T-helper 17 cell (primary cell): ENCODE measurements around the gene TMEM88. TPM values are rescaled to one million over a fixed set of nuclear protein-coding genes. Genes with fewer than 3 reads are reported as not detected.

Experiments used
- ATAC-seq: fragments of 150-1000 bp; cut with Tn5 transposase; 2 replicates; pipeline ENCODE4 v1.10.0; 2021; ENCODE audit warnings: mild to moderate bottlenecking, moderate library complexity
- DNase-seq, 3 donors: peaks; one replicate each; pipeline versions ENCODE4 v3.0.0 to v3.0.0-alpha.2; 2020 to 2021
- H3K9me3 ChIP-seq: one replicate; pipeline ENCODE4 v1.7.0; 2013; ENCODE audit warnings: low read length, mild to moderate bottlenecking; ENCODE audit not compliant: control insufficient read depth, poor library complexity, severe bottlenecking
- H3K27ac Mint-ChIP-seq: one replicate; pipeline ENCODE4 v1.8.0; 2022; ENCODE audit warnings: mild to moderate bottlenecking, moderate library complexity, mixed read lengths
- H3K27me3 Mint-ChIP-seq: one replicate; pipeline ENCODE4 v1.8.0; 2022; ENCODE audit warnings: mixed read lengths
- H3K36me3 Mint-ChIP-seq: one replicate; pipeline ENCODE4 v1.8.0; 2022; ENCODE audit warnings: low read depth, mixed read lengths
- H3K4me1 Mint-ChIP-seq: one replicate; pipeline ENCODE4 v1.8.0; 2022; ENCODE audit warnings: mild to moderate bottlenecking, mixed read lengths
- H3K4me3 Mint-ChIP-seq: one replicate; pipeline ENCODE4 v1.8.0; 2022; ENCODE audit warnings: mild to moderate bottlenecking, moderate library complexity, mixed read lengths
- total RNA-seq, 4 donors: library from RNA in 2 of 4; stranded (reverse) in 2 of 4; gene quantifications; one replicate each; pipeline ENCODE4 v1.2.3 and lab custom pipeline; 2022 to 2026

Gene TMEM88
- total RNA-seq, 2 donors from 2014 or later, result 31.0 to 31.3 TPM

GRCh38 chr17:7897773-7898172, 42.9 kb downstream of the TMEM88 start:
- H3K9me3 ChIP-seq, result no peaks in the 10 kb centered on the region
- peaks cover 29% of the 10 kb centered on the region for H3K36me3 Mint-ChIP-seq
- no peak for DNase-seq
- peaks cover 17% of the 10 kb centered on the region for H3K4me1 Mint-ChIP-seq
- peak; percentile 63 for ATAC-seq
- no peaks in the 10 kb centered on the region for H3K27me3 Mint-ChIP-seq
- no peak overlapping the region for H3K4me3 Mint-ChIP-seq
- H3K27ac Mint-ChIP-seq, result peak overlapping the region; percentile 91

- Mint-ChIP-seq H3K4me1 (peaks cover 8% of the 10 kb centered on the region), H3K27ac (peak overlapping the region; percentile 54), H3K27me3 (no peaks in the 10 kb centered on the region), H3K4me3 (no peak overlapping the region), H3K36me3 (peaks cover 21% of the 10 kb centered on the region)
- ATAC-seq (no peak), DNase-seq (no peak)
- no peaks in the 10 kb centered on the region for H3K9me3 ChIP-seq
These were observed 48.6 kb downstream of the TMEM88 start for GRCh38 chr17:7903154-7904103.

Other genes with a start within 250 kb of the TMEM88 start
- 10 to 100 TPM; 22.3 to 23.4 TPM for gene FXR2, start 240.2 kb upstream of the TMEM88 start, total RNA-seq
- 10 to 100 TPM; 39.1 to 42.9 TPM for gene SAT2, start 227.2 kb upstream of the TMEM88 start, total RNA-seq
- under 1 TPM in 1 of 2 donors, not detected in 1; 0.40 TPM for gene SHBG, start 224.9 kb upstream of the TMEM88 start, total RNA-seq
- gene ATP1B2, start 204.1 kb upstream of the TMEM88 start, total RNA-seq, result under 1 TPM in 1 of 2 donors, not detected in 1; 0.15 TPM
- gene TP53, start 167.6 kb upstream of the TMEM88 start, total RNA-seq, result 10 to 100 TPM; 61.2 to 66.2 TPM
- 1 to 10 TPM; 6.6 TPM for gene WRAP53, start 166.6 kb upstream of the TMEM88 start, total RNA-seq
- gene EFNB3, start 149.9 kb upstream of the TMEM88 start, total RNA-seq, result not detected
- under 1 TPM in 1 of 2 donors, not detected in 1; 0.31 TPM for gene DNAH2, start 137.3 kb upstream of the TMEM88 start, total RNA-seq
- 100 to 1,000 TPM; 207 to 231 TPM for gene KDM6B, start 20.8 kb upstream of the TMEM88 start, total RNA-seq
- 10 to 100 TPM; 26.8 to 30.3 TPM for gene NAA38, start 2.5 kb downstream of the TMEM88 start, total RNA-seq
- 10 to 100 TPM in 1 of 2 donors, 1 to 10 TPM in 1; 9.3 to 14.9 TPM for gene CYB5D1, start 2.9 kb downstream of the TMEM88 start, total RNA-seq
- 100 to 1,000 TPM; 219 TPM for gene CHD3, start 33.7 kb downstream of the TMEM88 start, total RNA-seq
- gene RNF227, start 61.2 kb downstream of the TMEM88 start, total RNA-seq, result 1 to 10 TPM; 1.4 to 2.3 TPM
- gene KCNAB3, start 74.8 kb downstream of the TMEM88 start, total RNA-seq, result 1 to 10 TPM; 5.9 to 8.4 TPM
- gene TRAPPC1, start 76.9 kb downstream of the TMEM88 start, total RNA-seq, result 100 to 1,000 TPM; 102 to 118 TPM
- gene CNTROB, start 77.1 kb downstream of the TMEM88 start, total RNA-seq, result 10 to 100 TPM; 24.3 to 27.9 TPM
- gene GUCY2D, start 147.5 kb downstream of the TMEM88 start, total RNA-seq, result under 1 TPM in 1 of 2 donors, not detected in 1; 0.08 TPM
- gene ALOX15B, start 184.0 kb downstream of the TMEM88 start, total RNA-seq, result not detected
- not detected for gene ALOX12B, start 232.7 kb downstream of the TMEM88 start, total RNA-seq